Measurements from ENCODE around the gene OTUD7B. TPM values are rescaled to one million over a fixed set of nuclear protein-coding genes. Genes with fewer than 3 reads are reported as not detected.

Gene OTUD7B
- total RNA-seq, 1 donor from 2014 or later = 14.5 TPM

DNA sequence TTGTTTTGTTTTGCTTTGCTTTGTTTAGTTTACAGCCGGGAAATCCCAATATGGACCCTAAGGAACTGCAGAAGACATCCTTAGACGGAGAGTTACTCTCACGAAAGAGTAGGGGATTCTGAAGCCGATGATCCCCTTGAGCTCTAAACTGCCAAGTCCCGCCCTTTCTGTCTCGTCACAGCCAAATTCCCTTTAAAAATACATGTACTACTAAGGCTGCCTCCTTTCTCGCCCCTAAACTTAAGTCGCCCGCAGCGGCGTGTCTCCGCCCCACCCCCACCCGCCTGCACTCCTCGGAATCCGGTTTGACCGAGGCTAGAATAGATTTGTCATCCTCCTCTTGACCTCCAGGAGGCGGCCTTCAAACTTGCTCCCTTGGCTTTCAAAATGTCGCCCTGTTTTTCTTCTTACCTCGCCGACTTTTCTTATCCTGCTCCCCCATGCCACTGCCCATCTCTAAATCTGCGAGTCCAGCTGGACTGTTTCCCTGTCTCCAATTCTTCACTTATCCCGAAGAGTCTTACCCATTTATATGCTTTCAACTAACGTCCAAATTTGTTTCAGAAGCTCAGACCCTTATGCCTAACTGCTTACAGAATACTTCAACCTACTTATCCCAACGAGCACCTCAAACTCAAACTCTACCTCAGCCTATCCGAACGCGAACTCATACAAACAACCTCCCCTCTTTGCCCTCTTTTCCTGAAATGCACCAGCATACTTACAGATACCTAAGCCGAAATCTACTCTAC is 122.1 kb downstream of the OTUD7B start:
- peak in 1 of 2 donors; percentile 96 for DNase-seq (ENCODE audit: extremely low spot score in 2 of 2)
- intact Hi-C loops (cut with DNase I) = no loop called here
- peak overlapping the region; percentile 60 to 66 for H3K4me3 ChIP-seq
- TF ChIP-seq, protein P1, sequence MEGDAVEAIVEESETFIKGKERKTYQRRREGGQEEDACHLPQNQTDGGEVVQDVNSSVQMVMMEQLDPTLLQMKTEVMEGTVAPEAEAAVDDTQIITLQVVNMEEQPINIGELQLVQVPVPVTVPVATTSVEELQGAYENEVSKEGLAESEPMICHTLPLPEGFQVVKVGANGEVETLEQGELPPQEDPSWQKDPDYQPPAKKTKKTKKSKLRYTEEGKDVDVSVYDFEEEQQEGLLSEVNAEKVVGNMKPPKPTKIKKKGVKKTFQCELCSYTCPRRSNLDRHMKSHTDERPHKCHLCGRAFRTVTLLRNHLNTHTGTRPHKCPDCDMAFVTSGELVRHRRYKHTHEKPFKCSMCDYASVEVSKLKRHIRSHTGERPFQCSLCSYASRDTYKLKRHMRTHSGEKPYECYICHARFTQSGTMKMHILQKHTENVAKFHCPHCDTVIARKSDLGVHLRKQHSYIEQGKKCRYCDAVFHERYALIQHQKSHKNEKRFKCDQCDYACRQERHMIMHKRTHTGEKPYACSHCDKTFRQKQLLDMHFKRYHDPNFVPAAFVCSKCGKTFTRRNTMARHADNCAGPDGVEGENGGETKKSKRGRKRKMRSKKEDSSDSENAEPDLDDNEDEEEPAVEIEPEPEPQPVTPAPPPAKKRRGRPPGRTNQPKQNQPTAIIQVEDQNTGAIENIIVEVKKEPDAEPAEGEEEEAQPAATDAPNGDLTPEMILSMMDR (IDR thresholded peaks at IDR 0.05) = peak; percentile 13 to 58 (median 46)
- TF ChIP-seq POLR2A (IDR thresholded peaks at IDR 0.05) (peak in 1 of 2 donors; percentile 60), POLR2AphosphoS5 (IDR thresholded peaks at IDR 0.05; ENCODE audit: insufficient read depth in 1 of 2, low read depth in 1 of 2) (no peak)
- H3K9me3 ChIP-seq = no peaks in the 10 kb centered on the region
- peak overlapping the region; percentile 97 for H3K27ac ChIP-seq
- H3K36me3 ChIP-seq = no peaks in the 10 kb centered on the region
- H3K4me1 ChIP-seq = peaks cover 23% of the 10 kb centered on the region
- H3K27me3 ChIP-seq = no peaks in the 10 kb centered on the region

Other genes starting within 250 kb of the OTUD7B start
- gene FCGR1A, start 228.0 kb downstream of the OTUD7B start, total RNA-seq = 4.4 TPM
- gene BOLA1, start 111.2 kb downstream of the OTUD7B start, total RNA-seq = 43.0 TPM
- 7.6 TPM for gene SV2A, start 92.9 kb downstream of the OTUD7B start, total RNA-seq
- gene SF3B4, start 82.9 kb downstream of the OTUD7B start, total RNA-seq = 21.6 TPM
- 16.9 TPM for gene MTMR11, start 73.8 kb downstream of the OTUD7B start, total RNA-seq
- 32.2 TPM for gene VPS45, start 57.0 kb upstream of the OTUD7B start, total RNA-seq
- gene PLEKHO1, start 139.2 kb upstream of the OTUD7B start, total RNA-seq = 33.9 TPM
- 16.7 TPM for gene ANP32E, start 225.4 kb upstream of the OTUD7B start, total RNA-seq
- not detected for gene CA14, start 247.0 kb upstream of the OTUD7B start, total RNA-seq